NOMO-1 (cell line): Measurements from ENCODE around the gene REC114.
"Not testable (repeated sequence)": the region's sequence is repeated elsewhere in the genome, so short reads cannot be mapped to it uniquely, and the experiment has no call there.

Source experiments
- DNase-seq, 2 experiments: peaks; one replicate each; lab custom pipeline; 2025; ENCODE audit not compliant: unreplicated experiment in 2 of 2; lab: John Stamatoyannopoulos, UW

The REC114 gene

DNA sequence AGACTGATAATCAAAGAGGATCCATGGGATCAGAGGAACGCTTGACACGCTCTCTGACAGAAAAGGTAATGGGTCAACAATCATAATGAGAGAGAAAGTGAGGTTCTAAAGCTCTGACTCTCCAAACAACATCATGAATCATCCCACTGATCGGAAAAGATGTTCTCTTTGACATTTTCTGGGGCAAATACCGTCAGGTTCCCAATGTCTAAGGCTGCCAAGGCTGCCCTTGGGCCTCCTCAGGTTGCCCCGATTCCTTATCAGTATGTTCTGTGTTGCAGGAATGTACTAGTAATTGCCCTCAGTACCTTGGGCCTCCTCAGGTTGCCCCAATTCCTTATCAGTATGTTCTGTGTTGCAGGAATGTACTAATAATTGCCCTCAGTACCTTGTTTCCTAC lies 129.3 kb downstream of the REC114 start:
- no peak for DNase-seq

DNA sequence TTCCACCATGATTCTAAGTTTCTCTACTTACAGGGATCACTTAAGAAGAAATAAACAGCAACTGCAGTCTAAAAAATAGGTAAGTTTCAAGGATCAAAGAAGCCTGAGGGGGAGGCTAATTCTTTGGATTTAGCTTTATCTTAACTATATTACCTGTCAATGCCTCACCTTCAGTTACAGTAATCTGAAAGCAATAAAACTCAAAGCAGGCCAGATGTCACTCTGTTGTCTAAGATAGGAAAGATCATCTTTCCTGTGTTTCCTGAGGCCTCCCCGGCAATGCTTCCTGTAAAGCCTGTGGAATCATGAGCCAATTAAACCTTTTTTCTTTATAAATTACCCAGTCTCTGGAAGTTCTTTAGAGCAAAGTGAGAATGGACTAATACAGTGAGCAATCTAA lies 130.1 kb downstream of the REC114 start:
- DNase-seq: no peak

DNA sequence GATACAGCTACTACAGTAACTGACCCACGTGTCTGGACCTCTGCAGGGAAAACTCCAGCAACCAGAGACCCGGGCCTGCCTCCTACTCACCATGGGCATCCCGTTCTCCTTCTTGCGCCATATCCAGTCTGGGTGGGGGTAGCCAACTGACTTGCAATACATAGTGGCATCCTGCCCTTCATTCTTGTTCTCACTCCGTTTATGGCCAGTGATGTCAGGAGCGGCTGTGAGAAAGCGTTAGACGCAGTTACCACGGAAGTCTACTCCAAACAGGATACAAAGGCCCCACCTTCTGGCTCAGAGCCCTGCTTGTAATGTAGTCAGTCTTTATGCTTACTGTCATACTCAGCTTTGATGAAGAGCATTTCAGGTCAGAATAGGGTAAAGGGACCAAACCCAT lies 130.6 kb downstream of the REC114 start:
- DNase-seq: no peak

DNA sequence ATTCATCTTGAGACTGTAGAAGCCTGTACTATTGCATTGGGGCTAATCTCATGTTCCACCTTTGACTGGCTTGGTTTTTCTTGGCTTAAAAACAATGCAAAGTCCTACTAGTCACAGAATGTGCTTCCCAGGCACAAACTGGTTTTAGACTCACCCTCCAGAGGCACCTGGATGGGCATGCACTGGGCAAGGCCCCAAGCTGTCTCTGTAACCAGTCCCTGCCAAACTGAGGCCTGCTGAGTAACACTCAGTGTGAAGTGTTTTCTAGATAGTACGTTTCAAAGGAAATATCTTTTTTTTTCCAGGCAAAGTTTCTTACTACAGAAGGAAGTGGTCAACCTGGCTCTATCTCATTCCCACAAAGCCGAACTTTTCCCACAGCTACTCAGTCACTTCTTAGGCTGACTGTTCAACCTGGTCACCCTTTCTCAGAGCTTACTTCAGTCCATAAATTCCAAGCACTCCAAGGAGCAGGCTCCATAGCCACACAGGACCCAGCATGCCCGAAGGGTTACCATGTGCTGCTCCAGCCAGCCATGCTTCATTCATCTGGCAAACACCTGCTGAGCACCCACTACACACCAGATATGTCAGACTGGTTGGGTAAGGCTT lies 132.8 kb downstream of the REC114 start:
- DNase-seq: no peak

DNA sequence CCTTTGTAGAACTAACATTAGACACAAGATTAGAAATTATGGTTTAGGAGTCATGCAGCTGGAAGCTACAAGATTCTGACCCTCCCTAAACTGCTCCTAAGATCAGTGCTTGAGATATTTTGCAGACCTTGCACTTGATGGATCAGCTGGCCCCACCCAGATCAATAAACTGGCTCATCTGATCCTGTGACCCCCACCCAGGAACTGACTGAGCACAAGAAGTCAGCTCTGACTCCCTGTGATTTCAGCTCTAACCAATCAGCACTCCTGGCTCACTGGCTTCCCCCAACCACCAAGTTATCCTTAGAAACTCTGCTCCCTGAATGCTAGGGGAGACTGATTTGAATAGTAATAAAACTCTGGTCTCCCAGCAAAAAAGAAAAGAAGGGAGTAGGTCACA lies 134.6 kb downstream of the REC114 start:
- DNase-seq: not testable (repeated sequence)

DNA sequence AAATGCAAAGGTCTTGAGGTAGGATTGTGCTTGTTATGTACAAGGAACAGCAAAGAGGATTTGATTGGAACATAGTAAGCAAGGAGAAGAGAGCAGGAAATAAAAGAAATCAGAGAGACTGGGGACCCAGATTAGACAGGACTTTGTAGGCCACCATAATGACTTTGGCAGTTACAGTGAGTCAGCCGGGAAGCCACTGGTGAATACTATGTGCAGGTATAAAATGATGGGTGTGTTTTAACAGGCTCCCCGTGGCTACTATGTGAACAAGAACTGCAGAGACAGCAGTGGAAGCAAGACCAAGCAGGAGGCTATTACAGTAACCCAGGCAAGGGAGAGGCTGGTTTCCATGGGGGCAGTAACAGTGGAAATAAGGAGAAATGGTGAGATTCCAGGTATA lies 135.1 kb downstream of the REC114 start:
- no peak for DNase-seq

DNA sequence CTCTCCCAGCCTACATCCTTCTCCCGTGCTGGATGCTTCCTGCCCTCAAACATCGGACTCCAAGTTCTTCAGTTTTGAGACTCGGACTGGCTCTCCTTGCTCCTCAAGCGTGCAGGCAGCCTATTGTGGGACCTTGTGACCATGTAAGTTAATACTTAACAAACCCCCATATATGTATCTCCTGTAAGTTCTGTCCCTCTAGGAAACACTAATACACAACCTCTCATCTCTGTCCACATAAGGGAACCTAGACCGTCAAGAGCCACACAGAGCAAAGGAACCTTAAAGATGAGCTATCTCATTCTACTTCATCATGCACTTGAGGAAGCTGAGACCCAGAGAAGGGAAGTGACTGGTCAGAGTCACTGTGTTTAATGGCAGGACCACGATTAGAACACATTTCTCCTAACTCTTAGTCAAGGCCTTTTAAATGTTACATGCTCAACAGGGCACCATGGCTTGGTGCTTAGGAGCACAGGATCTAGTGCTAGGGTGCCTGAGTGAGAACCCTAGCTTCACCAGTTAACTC lies 140.0 kb downstream of the REC114 start:
- no peak for DNase-seq

DNA sequence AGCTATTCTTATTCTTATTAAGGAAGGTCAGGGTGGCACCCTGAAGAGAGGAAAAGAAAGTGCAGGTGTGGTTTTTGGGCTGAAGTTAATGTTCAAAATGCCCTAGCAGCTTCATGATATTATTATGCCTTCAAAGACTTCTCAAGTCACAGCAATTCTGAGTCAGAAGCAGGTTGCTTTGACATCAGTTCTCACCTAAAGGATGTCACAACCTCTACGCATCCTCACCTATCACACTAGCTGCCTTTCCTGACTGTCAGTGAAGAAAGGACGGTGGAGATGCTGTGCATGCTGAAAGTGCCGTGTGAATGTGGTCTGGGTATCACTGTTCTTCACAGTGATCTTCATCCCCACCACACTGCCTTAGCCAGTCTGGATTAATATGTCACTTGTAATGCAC lies 140.6 kb downstream of the REC114 start:
- DNase-seq: no peak

DNA sequence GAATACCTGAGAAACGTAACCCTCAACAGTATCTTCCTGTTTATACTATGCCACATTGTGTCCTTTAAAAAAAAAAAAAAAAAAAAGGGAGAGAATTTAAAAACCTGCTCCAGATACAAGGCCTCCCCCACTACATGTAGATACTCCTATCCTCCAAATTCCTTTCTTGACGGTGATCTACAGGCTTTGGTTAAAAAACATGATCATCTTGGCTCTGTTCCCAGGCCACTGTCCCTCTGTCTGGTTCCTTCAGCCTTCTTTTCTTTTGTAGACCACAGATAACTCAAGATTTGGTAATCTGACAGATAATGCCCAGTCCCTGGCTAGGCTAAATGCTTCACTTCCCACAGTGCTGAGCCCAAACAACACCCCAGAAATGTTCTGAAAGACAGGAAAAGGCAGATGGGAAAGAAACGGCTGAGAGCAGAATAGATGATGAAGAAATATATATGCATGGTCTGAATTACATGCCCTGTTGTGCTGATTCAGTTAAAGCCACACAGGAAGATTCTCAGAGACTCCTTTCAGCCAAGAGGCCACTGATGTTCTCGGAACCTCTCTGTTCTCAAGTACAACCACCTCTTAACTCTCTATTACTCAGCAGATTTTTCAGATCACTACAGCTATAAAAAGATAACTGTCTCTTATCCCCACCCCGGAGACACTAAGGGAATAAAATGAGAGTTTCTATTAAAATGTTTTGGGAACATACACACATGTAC lies 141.9 kb downstream of the REC114 start:
- DNase-seq: no peak

DNA sequence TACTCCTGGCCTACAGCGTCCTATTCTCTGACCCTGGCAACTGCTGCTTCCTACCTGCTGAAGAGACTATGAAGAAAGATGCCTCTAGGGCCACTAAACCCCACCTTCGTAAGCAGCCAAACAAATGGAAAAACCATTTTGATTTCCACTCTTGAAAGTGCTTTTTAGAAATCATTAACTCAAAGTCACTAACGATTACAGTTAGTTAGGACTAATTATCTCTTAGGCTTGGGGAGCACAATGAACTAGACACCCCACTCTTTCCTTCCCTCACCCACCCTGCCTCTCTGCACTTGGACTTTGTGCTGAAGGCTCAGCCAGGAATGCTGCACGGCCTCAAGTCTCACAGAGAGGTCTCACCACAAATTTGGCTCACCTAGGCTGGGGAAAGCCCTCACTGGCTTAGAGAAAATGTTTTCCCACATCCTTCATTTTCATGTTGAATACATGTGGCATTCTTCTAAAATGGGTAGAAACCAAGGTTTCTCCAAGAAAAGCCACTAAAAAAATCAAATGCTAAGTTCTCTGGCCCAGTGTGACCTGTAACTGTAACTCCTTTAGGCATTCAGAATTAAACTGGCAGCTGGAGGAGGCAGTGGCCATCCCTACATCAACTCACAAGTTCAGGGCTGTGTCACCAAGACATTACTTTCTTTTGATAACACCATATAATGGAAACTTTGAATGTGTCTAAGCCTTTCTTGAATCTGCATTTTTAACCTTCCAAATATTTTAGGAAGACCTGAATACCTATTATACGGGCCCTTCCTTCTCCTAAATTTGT lies 143.1 kb downstream of the REC114 start:
- no peak for DNase-seq

DNA sequence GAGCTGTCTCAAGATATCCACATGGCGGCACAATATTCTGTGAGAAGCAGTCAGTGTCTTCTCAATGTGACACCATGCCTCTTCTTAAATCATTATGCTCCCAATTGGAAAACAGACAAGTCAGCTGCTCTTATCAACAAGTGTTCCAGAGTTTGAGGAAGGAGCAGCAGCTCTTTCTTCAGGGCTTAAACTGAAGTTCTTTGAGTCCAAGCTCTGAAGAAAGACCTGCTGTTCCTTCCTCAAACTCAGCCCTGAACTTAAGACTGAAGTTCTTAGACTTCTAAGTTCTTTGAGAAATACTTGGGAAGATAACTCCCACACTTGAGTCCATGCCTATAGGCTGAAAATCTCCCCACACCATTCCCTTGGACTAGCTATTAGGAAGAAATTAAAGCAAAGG lies 146.8 kb downstream of the REC114 start:
- DNase-seq: no peak

DNA sequence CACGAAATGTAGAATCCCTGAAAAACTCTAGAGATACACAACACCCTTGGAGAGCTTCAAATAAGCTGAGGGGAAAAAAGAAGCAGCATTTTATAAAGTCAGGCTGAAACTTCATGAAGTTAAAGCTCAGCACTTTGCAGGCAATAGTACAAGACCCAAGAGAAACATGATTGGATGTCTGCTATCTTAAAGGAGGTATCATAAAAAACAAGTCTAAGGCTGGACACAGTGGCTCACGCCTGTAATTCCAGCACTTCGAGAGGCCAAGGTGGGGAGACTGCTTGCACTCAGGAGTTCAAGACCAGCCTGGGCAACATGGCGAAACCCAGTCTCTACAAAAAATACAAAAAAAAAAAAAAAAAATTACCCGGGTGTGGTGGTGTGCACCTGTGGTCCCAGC lies 147.3 kb downstream of the REC114 start:
- no peak for DNase-seq

DNA sequence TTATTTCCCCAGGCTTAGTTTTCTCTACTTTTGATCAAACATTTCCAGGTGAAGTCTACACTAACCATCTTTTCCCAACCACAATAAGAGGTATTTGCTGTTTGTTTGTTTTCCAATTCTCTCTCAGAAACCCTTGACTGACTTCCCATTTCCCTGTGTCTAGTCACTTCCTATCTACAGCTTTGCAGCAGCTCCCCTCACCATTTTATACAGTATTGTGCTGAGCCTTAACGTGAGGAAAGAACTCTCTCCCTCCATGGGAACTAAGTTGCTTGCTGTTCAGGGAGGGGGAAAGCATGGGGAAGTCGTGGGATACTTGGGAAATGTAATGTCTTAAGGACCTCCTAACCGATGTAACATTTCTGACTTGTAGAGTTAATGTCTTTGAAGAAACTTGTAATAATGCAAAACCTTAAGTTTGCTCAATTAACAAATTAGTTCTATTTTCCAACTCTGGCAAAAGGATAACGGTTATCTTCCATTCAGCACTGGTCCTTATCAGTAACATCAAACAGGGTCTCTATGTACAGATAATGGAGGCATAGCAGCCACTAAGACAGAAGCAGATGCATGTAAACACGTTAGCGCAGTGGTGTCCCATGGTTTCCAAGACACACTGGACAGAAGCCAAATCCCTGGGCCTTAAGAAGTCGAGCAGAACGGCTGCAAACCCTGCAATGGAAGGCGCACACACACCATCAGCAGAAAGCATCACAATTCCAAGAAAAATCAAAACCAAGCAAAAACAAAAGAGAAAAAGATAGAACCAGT lies 150.5 kb downstream of the REC114 start:
- DNase-seq: no peak

DNA sequence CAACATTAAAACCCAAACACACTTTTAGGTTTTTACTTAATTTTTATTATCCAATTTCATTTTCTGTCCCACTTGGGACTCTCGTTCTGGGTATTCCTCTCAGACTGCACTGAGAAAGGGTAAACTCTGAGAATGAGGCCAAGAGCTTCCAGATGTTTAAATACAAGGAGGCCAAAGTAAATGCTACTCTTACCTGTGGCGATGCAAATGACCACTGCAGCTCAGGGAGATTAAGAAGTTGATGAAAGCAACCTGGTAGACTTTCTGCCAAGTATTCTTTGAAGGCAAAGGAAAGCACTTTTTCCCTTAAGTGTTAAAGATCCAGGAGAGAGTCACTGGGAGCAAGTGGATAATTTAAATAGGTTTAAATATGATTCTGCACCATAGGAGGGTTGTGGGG lies 151.1 kb downstream of the REC114 start:
- no peak for DNase-seq

DNA sequence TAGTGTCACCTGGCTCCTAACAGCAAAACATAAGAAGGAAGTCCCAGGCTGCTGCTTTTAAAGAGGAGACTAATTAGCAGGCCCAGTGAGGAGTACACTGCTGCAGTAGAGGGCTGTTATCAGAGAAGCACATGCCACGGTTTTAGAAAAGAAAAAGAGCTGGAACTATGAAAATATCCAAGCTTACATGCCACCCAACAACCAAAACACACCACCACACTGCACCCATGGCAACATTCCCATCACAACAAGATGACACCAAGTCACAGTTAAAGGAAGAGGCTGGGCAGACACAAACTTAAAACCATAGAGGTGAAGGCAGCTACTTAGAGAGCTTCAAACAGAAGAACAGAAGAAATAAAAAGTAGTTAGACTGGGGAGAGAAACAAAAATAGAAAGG lies 153.2 kb downstream of the REC114 start:
- DNase-seq: no peak

DNA sequence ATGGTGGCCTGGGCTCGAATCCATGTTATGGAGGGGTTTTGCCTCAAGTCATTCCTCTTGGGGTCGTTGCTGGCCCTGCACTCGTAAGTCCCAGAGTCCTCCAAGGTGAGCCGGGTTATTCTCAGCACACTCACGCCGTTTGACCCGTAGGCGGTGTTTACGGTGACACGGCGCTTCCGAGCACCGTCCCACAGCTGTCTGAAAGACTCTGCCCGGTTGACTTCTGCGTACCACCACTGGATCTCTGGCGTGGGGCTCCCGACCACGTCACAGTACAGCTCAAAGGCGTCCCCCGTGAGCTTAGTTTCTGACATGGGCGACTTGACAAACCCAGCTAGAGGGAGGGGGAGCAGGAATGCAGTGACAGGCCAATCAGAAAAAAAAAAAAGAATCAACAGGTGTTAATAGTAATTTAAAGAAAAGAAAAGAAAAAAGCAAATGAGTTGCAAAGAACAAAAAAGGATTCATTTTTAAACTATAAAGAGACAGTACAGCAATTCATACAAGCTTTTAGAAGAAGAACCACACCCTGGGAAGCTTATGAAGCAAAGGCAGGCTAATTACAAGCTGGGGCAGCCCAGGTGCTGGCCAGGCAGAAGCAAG lies 154.2 kb downstream of the REC114 start:
- DNase-seq: no peak

DNA sequence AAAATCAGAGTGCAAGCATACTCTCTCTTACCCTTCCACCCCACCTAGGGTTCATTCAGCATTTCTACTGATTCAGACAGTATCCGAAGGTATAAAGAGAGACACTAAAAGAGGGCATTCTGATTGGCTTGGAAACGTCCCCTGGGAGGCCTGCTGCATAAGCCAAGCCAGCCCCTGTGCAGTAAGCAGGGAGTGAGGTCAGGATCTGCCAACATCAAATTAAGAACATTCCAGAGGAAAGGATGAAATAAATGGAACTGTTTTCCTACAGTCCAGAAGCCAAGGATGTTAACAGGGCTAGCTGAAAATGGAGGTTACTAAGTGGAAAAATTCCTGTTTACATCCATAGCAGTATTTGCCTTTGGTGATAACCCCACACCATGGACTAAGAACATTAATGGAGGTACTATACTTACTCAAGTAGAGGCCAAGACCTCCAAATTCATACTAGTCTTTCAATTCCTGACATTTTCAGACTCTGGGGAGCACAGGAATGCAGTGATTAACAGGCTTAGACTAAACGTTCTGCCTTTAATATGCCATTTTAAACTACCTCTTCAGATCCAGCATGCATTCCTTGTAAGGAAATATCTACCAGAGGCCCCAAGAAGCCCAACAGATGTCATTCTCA lies 155.7 kb downstream of the REC114 start:
- DNase-seq: no peak

DNA sequence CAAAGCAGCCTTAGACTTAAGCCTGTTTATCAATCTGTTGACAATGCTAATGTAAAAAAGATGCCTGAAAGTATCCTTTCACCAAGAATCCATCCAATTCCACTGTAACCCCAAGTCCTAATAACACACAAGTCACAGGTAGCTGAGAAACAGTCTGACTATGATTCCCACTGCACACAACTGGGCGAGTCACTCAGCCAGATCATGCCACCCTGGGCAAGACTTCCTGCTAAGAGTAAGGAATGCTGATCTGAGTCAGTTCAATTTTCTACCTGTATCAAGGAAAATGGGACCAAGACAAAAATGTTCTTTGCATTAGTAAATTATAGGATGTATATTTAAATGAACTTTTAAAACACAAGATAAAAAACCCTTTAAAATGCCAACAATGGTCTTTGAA lies 157.0 kb downstream of the REC114 start:
- no peak for DNase-seq

DNA sequence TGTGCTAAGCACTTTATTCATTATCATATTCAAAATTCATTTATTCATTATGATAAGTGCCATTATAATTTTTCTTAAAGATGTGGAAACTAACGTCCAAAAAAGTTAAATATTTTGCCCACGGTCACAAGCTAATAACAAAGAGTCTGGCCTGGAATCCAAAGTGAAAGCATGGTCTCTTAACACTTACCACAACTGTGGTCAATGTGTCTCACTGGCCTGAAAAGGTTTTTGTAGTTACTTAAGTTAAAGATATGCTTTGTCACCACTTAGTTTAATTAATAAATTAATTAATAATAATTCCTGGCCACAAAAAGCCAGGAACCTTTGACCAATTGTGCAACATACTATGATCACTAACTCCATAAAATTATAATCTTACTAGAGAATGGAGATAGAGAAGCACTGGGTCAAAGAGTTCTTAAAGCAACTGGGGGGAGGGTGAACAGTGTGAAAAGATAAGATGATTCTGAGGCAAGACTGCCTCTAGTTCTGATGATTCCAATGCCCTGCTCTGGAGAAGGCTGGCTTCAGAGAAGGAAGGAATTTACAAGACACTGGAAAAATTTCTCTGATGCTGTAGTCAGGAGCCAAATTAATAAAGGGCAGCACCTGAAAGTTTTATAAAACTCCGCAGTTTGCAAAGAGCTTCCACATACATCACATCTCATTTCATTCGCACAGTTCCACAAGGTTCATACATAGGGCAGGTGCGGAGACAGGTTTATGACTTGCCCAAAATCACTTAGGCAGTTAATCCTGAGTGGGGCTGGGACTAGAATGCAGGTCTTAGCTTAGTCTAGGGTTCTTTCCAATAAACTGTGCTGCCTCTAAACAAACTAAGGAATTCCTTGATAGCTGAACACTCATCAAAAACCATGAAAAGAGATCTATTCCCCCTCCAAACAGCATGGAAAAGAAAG lies 157.7 kb downstream of the REC114 start:
- no peak for DNase-seq
